Right renal pelvis (tissue), 4 donors: ENCODE measurements around the gene TANGO6. TPM values are rescaled to one million over a fixed set of nuclear protein-coding genes. Genes with fewer than 3 reads are reported as not detected.

ENCODE experiments used
- DNase-seq, 4 donors: peaks; one replicate each; pipeline ENCODE4 v3.0.0-alpha.2; 2013; ENCODE audit warnings: low read depth in 4 of 4, low spot score in 3 of 4, missing footprints in 1 of 4
- polyA plus RNA-seq, 4 donors: library from polyadenylated mRNA; unstranded; fragments of 120-200 nt; gene quantifications; one replicate each; pipeline ENCODE4 v1.2.1, GENCODE V29; 2013; ENCODE audit not compliant: insufficient read length in 4 of 4

Gene TANGO6
- polyA plus RNA-seq, 4 donors, result 6.1 to 8.0 (median 7.9) TPM

DNA sequence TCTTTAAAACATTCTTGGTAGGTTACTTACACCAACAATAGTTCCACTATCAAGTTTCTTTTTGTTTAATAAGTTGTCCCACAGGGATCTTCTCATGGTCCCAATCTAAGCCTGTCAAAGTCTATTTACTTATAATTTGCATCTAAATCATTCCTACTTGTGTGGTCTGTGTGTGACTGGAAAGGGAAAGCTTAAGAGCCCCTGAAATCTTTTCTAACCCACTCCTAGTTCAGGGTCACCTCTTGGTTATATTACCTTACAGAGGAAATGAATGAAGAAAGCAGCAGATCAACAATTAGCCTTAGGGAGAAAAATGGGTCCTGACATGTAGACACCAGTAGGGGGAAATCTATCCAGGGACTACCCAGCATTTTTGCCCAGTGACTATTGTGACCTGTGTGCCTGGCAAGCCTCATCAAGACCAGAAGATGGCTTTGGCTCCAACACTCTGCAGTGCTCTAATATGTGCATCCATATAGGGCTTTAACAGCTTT is 151.7 kb downstream of the TANGO6 start:
- no peak for DNase-seq

GRCh38 chr16:68997564-68997963 is 154.2 kb downstream of the TANGO6 start:
- no peak for DNase-seq

- no peak for DNase-seq
These were observed 155.8 kb downstream of the TANGO6 start for GRCh38 chr16:68999114-68999513.

DNA sequence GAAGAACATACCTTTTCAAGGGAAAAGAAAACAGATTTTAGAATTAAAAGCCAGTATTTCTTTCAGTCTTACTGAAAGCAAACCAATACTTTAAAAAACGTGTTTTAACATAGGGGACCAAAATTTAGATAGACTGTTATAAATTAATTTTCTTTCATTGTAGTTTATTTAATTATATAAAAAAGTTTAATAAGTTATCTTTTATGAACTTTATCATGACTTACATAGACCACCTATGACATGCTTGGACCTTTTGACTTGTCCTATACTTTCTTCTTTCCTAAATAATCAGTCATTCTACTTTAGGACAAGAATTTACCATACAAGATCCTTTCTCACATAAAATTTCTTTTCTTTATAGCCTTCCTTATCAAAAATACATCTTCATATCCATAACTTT is 160.2 kb downstream of the TANGO6 start:
- DNase-seq, result no peak

DNA sequence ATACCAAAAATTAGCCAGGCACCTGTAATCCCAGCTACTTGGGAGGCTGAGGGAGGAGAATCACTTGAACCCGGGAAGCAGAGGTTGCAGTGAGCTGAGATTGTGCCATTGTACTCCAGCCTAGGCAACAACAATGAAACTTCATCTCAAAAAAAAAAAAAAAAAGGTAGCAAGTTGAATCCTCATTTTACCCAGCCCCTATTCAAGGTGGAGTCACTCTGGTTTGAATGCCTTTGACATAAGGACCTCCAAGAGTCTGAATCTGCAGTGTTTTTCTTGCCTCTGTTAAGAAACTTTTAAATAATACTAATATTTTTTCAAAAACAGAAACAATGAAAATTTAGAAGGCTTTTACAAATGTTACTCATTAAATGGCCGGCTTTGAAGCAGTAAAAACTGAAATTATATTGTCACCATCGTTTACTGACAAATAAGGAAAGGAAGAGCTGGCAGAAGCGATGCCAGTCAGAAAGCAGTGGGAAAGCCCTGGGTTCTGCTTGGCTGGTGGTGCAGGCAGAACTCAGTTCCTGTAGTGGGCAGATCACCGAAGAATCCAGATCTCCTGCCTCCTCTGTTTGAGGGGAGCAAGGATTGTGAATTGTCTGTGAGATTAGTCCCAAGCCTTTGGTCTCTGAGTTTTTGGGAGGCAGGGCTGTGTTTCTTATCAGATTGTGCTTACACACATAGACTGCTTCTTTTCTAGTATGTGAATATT is 162.5 kb downstream of the TANGO6 start:
- no peak for DNase-seq

DNA sequence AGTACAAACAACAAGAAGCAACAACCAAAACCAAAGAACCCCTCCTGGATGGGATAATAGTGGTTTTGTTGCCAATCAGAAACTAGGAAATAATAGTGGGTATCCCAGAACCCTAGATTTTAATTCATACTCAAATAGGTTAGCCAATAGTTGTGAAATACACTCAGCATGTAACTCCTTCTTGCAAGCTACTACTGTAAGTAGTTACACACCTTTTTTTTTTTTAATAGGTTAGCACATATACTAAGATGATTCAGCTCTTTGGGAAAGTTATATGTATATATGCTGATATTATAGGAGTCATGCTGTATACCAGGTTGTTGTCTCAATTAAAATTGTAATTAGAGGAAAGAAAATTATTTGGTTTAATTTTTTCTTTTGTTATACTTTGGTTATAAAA is 169.6 kb downstream of the TANGO6 start:
- DNase-seq, result no peak

GRCh38 chr16:69013991-69014390 is 170.7 kb downstream of the TANGO6 start:
- DNase-seq, result no peak

DNA sequence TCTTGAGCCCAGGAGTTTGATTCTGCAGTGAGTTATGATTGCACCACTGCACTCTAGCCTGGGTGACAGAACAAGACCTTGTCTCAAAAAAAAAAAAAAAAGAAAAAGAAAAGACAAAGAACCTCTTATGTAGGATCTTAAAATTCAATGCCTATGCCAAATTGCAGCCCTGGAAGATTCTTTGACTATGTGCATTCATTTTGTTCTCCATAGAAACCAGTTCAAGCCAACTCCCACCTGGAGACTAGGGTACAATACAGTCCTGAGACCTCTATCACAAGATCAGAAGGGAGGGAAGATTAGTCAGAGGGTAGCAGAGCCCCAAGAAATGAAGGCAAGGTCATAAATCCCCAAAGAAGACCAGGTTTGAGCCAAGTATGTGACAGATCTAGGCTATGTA is 171.5 kb downstream of the TANGO6 start:
- no peak for DNase-seq

DNA sequence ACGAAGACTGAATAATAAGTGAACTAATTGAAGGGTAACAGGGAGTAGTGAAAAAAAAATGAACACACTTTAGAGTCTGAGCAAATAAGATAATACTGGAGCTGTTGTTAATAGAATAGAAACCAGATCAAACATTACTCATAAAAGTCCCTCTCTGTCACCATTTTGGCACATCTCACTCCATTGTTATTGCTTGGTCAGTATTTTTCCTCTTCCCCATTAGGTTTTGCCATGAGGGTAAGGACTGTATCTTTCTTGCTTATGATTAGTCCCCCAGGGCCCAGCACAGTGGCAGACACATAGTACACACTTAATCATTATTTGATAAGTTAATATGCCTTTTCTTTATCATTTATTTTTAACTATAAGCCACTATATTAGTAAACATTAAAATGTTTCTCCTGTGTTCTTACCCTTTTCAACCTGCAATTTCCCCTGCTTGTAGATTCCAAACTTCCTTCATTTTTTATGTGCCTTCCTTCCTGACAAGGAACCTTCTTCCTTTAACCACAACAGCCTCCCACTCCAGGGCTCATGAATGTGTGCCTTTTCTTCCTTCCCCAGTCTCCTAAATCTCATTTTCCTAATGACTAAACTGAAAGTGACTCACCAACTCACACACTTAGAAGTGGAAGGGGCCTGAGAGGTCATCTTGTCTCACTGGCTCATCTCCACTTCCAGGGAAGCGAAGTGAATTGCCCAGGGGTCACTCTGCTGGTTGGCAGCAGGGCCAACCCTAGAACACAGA is 173.9 kb downstream of the TANGO6 start:
- no peak for DNase-seq

GRCh38 chr16:69019811-69020210 is 176.5 kb downstream of the TANGO6 start:
- no peak for DNase-seq

GRCh38 chr16:69029121-69029520 is 185.8 kb downstream of the TANGO6 start:
- DNase-seq, result no peak

DNA sequence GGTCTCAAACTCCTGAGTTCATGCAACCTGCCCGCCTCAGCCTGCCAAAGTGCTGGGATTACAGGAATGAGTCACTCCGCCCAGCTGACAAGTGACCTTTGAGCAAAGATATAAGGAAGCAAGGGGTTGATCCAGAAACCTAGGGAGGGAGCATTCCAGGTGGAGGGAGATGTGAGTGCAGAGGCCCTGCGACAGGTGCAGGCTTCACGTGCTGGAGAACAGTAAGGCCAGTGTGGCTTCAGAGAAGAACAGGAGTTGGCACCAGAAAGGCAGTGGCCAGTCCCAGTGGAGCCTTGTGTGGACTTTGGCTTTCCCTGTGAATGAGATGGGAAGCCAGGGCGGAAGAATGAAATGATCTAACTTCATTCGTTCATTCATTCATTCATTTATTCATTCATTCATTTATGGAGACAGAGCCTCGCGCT is 188.6 kb downstream of the TANGO6 start:
- no peak for DNase-seq

DNA sequence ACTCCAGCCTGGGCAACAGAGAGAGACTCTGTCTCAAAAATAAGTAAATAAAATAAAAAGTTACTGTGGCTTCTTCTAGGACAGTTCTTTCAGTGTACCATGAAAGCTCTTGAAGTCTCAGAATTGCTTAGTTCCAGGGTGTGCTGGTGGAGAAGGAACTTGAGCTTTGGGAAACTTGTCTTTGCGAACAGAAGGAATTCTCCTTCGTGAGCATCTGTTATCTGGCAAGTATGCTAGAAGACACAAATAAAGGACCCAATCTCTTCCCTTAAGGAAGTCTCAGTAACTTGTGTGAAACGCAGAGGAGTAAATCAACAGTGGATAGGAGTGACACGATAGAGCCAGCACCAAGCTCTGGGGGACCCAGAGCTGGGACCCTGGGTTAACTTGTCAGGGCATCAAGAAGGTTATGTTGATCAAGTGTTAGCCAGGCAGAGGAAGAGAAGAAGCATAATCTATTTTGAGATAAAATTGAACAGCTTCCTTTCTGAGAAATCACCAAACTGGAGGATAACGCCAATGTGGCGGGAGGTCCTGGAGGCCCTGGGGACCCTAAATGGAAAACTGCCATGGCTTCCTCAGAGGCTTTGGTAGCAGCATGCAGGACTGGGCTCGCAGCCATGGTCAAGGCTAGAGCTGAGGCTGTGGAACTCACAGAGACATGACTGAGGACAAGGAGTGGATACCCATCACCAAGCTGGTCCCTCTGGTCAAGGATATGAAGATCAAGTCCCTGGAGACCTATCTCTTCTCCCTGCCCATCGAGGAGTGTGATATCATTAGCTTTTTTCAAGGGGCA is 190.0 kb downstream of the TANGO6 start:
- DNase-seq, result no peak

GRCh38 chr16:69035375-69035774 is 192.0 kb downstream of the TANGO6 start:
- no peak for DNase-seq

GRCh38 chr16:69036399-69037091 is 193.2 kb downstream of the TANGO6 start:
- DNase-seq, result no peak

DNA sequence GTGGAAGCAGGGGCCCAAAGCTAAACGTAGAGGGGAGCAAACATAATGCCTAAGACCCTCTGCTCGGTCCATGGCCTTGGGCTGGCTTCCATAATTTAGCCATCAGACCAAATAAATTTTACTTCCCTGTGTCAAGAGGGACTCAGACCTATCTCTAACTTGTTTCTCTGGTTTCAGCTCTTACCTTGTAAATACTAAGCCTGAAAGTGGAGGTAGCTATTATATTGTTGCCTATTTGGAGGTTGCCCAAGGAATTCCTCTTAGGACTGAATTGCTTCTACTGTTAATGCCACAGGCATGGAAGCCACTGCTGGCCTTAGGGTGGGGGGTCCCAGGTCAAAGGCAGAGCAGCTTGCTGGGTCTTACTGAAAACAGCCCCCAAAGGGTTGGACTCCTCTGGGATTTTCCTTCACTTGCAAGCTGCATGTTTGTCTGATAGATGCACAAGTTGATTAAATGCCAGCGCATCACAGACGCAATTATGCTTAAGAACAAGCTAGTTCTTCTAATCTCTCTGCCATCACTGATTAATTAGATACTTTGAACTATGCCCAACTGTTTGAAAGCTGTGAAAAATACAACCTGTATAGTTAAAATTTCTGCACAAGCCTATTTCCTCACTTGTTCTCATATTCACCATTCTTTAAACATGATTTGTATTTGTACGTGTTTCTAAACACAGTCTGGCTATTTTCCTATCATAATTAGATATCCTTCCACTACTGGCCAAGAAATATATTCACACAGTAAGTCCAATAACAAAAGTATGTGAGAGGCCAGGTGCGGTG is 194.2 kb downstream of the TANGO6 start:
- DNase-seq, result no peak

DNA sequence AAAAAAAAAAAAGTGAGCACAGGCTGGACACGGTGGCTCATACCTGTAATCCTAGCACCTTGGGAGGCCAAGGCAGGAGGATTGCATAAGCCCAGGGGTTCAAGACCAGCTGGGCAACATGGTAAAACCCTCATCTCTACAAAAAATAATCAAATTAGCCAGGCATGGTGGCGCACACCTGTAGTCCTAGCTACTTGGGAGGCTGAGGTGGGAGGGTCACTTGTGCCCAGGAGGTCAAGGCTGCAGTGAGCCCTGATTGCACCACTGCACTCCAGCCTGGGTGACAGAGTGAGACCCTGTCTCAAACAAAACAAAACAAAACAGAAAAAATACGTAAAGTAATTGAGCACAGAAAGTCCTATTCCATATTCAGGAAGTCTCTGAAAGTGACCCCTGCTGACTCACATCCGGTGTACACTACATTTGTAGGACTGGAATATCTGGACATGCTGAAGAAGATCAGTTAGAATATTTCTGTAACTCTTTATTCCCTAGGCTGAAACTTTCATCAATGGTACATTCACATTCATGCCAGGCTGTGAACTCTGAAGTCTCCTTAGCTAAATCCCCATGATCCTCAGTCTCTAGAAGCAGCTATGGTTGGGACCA is 196.1 kb downstream of the TANGO6 start:
- no peak for DNase-seq

DNA sequence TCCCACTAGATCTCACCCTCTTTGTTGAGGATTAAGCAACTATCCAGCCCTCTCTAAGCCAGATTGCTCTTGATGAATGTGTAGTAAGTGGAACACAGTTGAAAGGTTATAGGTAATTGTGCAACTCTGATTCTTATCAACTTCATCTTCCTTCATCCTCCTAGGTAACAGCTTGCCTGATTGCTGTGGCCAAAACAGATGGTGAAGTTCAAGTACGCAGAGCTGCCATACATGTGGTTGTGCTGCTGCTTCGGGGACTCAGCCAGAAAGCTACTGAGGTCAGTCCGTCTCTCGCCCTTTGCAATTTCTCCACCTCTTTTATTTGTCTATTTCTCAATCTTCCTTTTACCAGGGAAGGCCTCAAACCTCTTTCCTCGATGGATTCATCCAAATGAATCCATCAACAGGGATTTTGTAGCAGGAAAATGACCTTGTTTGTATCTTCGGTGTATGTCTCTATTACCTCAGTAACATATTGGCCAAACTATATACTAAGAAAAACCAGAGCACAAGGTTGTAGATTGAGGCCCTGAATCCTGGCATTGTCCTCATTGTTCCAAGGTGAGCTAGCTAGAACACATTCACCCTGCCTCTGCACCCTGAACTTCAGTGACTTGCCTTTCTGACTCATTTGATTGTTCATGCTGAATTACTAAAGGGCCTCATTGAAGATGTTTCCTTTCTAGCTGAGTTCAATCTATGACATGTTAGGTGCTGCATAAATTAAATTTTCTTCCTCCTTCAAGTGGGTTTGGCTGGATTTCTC is 197.0 kb downstream of the TANGO6 start:
- DNase-seq, result no peak
